ENCODE data around the gene PFKL. TPM values are rescaled to one million over a fixed set of nuclear protein-coding genes. Genes with fewer than 3 reads are reported as not detected.

Gene PFKL
- total RNA-seq, 1 experiment from 2014 or later, result 134 TPM

GRCh38 chr21:44350773-44351481 lies 51.1 kb downstream of the PFKL start:
- ATAC-seq (peak; percentile 57), DNase-seq (ENCODE audit: low spot score) (no peak)
- TF ChIP-seq FOXK1 (CRISPR knock-in tag; IDR thresholded peaks at IDR 0.05), result no peak
- no peak for TF ChIP-seq CDX4 (CRISPR knock-in tag; IDR thresholded peaks at IDR 0.05; ENCODE audit: borderline replicate concordance)
- no peak for TF ChIP-seq GTF2I (CRISPR knock-in tag; conservative IDR thresholded peaks at IDR 0.05)
- no peak for TF ChIP-seq TEAD1 (CRISPR knock-in tag; IDR thresholded peaks at IDR 0.05)
- TF ChIP-seq MXD4 (CRISPR knock-in tag; IDR thresholded peaks at IDR 0.05; ENCODE audit: borderline replicate concordance), result no peak
- TF ChIP-seq, protein P1, sequence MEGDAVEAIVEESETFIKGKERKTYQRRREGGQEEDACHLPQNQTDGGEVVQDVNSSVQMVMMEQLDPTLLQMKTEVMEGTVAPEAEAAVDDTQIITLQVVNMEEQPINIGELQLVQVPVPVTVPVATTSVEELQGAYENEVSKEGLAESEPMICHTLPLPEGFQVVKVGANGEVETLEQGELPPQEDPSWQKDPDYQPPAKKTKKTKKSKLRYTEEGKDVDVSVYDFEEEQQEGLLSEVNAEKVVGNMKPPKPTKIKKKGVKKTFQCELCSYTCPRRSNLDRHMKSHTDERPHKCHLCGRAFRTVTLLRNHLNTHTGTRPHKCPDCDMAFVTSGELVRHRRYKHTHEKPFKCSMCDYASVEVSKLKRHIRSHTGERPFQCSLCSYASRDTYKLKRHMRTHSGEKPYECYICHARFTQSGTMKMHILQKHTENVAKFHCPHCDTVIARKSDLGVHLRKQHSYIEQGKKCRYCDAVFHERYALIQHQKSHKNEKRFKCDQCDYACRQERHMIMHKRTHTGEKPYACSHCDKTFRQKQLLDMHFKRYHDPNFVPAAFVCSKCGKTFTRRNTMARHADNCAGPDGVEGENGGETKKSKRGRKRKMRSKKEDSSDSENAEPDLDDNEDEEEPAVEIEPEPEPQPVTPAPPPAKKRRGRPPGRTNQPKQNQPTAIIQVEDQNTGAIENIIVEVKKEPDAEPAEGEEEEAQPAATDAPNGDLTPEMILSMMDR (IDR thresholded peaks at IDR 0.05), result no peak
- TF ChIP-seq, protein P2, sequence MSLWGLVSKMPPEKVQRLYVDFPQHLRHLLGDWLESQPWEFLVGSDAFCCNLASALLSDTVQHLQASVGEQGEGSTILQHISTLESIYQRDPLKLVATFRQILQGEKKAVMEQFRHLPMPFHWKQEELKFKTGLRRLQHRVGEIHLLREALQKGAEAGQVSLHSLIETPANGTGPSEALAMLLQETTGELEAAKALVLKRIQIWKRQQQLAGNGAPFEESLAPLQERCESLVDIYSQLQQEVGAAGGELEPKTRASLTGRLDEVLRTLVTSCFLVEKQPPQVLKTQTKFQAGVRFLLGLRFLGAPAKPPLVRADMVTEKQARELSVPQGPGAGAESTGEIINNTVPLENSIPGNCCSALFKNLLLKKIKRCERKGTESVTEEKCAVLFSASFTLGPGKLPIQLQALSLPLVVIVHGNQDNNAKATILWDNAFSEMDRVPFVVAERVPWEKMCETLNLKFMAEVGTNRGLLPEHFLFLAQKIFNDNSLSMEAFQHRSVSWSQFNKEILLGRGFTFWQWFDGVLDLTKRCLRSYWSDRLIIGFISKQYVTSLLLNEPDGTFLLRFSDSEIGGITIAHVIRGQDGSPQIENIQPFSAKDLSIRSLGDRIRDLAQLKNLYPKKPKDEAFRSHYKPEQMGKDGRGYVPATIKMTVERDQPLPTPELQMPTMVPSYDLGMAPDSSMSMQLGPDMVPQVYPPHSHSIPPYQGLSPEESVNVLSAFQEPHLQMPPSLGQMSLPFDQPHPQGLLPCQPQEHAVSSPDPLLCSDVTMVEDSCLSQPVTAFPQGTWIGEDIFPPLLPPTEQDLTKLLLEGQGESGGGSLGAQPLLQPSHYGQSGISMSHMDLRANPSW (CRISPR knock-in tag; conservative IDR thresholded peaks at IDR 0.05; ENCODE audit: low read depth), result no peak
- TF ChIP-seq JAZF1 (CRISPR knock-in tag; IDR thresholded peaks at IDR 0.05), result no peak
- TF ChIP-seq MLX (CRISPR knock-in tag; IDR thresholded peaks at IDR 0.05), result no peak
- no peak for TF ChIP-seq HMGA2 (CRISPR knock-in tag; IDR thresholded peaks at IDR 0.05)
- TF ChIP-seq ETV6 (CRISPR knock-in tag; IDR thresholded peaks at IDR 0.05), result no peak
- TF ChIP-seq ATF1 (CRISPR knock-in tag; IDR thresholded peaks at IDR 0.05), result no peak
- TF ChIP-seq MYBL2 (CRISPR knock-in tag; IDR thresholded peaks at IDR 0.05), result no peak
- TF ChIP-seq, protein P3, sequence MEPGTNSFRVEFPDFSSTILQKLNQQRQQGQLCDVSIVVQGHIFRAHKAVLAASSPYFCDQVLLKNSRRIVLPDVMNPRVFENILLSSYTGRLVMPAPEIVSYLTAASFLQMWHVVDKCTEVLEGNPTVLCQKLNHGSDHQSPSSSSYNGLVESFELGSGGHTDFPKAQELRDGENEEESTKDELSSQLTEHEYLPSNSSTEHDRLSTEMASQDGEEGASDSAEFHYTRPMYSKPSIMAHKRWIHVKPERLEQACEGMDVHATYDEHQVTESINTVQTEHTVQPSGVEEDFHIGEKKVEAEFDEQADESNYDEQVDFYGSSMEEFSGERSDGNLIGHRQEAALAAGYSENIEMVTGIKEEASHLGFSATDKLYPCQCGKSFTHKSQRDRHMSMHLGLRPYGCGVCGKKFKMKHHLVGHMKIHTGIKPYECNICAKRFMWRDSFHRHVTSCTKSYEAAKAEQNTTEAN (CRISPR knock-in tag; IDR thresholded peaks at IDR 0.05), result no peak
- no peak for TF ChIP-seq ATF2 (CRISPR knock-in tag; IDR thresholded peaks at IDR 0.05; ENCODE audit: borderline replicate concordance, low read depth)
- no peak for TF ChIP-seq OVOL2 (CRISPR knock-in tag; IDR thresholded peaks at IDR 0.05; ENCODE audit: borderline replicate concordance)
- ChIA-PET CTCF (interaction anchor here (0.7 to 1.6 kb wide), 7 partner anchors 9 to 137 kb away, joined by 3 to 6 read pairs (median 4); no protein-coding TSS in a partner anchor), POLR2A (no interaction called here)
- H3K9me3 Mint-ChIP-seq, result no peaks in the 10 kb centered on the region
- no peak overlapping the region for H3K27ac Mint-ChIP-seq
- no peaks in the 10 kb centered on the region for H3K4me1 Mint-ChIP-seq
- H3K27me3 Mint-ChIP-seq (ENCODE audit: low read depth), result peaks cover 35% of the 10 kb centered on the region
- H3K4me3 Mint-ChIP-seq, result peak overlapping the region; percentile 44
- H3K36me3 Mint-ChIP-seq, result no peaks in the 10 kb centered on the region

All from WTC11 (cell line).